NT2/D1 (cell line): ENCODE measurements around the gene VDAC1.

Experiments
- SUZ12 ChIP-seq: IDR thresholded peaks from 2 replicates; pipeline ENCODE4 v1.6.1; 2011; ENCODE audit not compliant: insufficient read length, insufficient read depth; ENCODE audit errors: extremely low read depth
- YY1 ChIP-seq: IDR thresholded peaks from 2 replicates; pipeline ENCODE4 v1.6.1; 2011; ENCODE audit not compliant: insufficient read length, insufficient read depth
- ZNF274 ChIP-seq: IDR thresholded peaks from 2 replicates; pipeline ENCODE4 v1.6.1; 2011; ENCODE audit warnings: mild to moderate bottlenecking, low read depth, low read length

GRCh38 chr5:134053314-134053839, 48.6 kb upstream of the VDAC1 start:
- TF ChIP-seq ZNF274, result no peak
- TF ChIP-seq YY1, result no peak
- no peak for TF ChIP-seq SUZ12
